Measurements from ENCODE around the gene URM1.

DNA sequence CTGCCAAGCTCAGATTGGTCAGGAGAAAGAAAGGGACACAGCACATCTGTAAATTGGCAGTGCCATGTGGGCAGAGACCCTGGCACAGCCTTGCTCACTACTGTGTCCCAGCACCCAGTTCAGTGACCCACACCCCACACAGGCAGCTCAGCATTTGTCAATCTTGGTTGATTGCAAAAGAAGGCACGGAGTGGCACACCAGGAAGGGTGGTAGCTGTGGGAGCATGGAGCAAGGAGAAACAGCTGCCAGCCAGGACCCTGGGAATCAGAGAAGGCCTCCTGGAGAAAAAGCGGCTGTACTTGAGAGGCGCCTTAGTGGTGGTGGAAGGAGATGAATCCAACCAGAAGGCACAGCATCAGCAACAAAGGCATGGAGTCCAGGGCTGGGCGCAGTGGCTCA lies 27.3 kb upstream of the URM1 start:
- TF ChIP-seq, protein P1, sequence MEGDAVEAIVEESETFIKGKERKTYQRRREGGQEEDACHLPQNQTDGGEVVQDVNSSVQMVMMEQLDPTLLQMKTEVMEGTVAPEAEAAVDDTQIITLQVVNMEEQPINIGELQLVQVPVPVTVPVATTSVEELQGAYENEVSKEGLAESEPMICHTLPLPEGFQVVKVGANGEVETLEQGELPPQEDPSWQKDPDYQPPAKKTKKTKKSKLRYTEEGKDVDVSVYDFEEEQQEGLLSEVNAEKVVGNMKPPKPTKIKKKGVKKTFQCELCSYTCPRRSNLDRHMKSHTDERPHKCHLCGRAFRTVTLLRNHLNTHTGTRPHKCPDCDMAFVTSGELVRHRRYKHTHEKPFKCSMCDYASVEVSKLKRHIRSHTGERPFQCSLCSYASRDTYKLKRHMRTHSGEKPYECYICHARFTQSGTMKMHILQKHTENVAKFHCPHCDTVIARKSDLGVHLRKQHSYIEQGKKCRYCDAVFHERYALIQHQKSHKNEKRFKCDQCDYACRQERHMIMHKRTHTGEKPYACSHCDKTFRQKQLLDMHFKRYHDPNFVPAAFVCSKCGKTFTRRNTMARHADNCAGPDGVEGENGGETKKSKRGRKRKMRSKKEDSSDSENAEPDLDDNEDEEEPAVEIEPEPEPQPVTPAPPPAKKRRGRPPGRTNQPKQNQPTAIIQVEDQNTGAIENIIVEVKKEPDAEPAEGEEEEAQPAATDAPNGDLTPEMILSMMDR (IDR thresholded peaks at IDR 0.05; ENCODE audit: low read length), result no peak
- no peak for TF ChIP-seq EZH2 (IDR thresholded peaks at IDR 0.05; ENCODE audit: borderline replicate concordance, low read length)

Data from OCI-LY1 (cell line).